Measurements from ENCODE around the gene ARAP2.

GRCh38 chr4:36277533-36277932 lies 33.2 kb upstream of the ARAP2 start:
- TF ChIP-seq CTCF (IDR thresholded peaks at IDR 0.05 in 2 of 3, conservative IDR thresholded peaks at IDR 0.05 in 1 of 3; ENCODE audit: borderline replicate concordance in 1 of 3, insufficient read depth in 1 of 3, low read depth in 2 of 3, low read length in 2 of 3): no peak
- TF ChIP-seq POLR2A (IDR thresholded peaks at IDR 0.05; ENCODE audit: borderline replicate concordance, extremely low read depth, insufficient read depth, insufficient read length): no peak
- TF ChIP-seq EZH2 (IDR thresholded peaks at IDR 0.05): no peak
- TF ChIP-seq MAX (IDR thresholded peaks at IDR 0.05): no peak

All from HCT116 (cell line).